HEK293T (cell line): ENCODE data around the gene CDC42SE2.

Experiments
- ARNT ChIP-seq: fragments of 450-650 bp; IDR thresholded peaks from 2 replicates; pipeline ENCODE4 v1.6.1; 2017; ENCODE audit warnings: mild to moderate bottlenecking
- BHLHE40 ChIP-seq: fragments of 450-650 bp; IDR thresholded peaks from 2 replicates; pipeline ENCODE4 v1.6.1; 2016; ENCODE audit warnings: mild to moderate bottlenecking, moderate library complexity, borderline replicate concordance
- ELF4 ChIP-seq: fragments of 450-650 bp; IDR thresholded peaks from 2 replicates; pipeline ENCODE4 v1.6.1; 2017; ENCODE audit warnings: antibody characterized with exemption
- FOXA1 ChIP-seq: fragments of 450-650 bp; IDR thresholded peaks from 2 replicates; pipeline ENCODE4 v1.6.1; 2016; ENCODE audit warnings: mild to moderate bottlenecking
- FOXK2 ChIP-seq: fragments of 450-650 bp; IDR thresholded peaks from 2 replicates; pipeline ENCODE4 v1.6.1; 2016; ENCODE audit warnings: mild to moderate bottlenecking
- FOXM1 ChIP-seq: fragments of 450-650 bp; IDR thresholded peaks from 2 replicates; pipeline ENCODE4 v1.6.1; 2017; ENCODE audit warnings: mild to moderate bottlenecking, borderline replicate concordance
- HDGF ChIP-seq: fragments of 450-650 bp; IDR thresholded peaks from 2 replicates; pipeline ENCODE4 v1.6.1; 2017; ENCODE audit warnings: antibody characterized with exemption, borderline replicate concordance
- L3MBTL2 ChIP-seq: fragments of 450-650 bp; conservative IDR thresholded peaks from 2 replicates; pipeline ENCODE4 v1.6.1; 2016; ENCODE audit warnings: mild to moderate bottlenecking
- SP1 ChIP-seq: fragments of 450-650 bp; IDR thresholded peaks from 2 replicates; pipeline ENCODE4 v1.6.1; 2017
- SUZ12 ChIP-seq: fragments of 450-650 bp; IDR thresholded peaks from 2 replicates; pipeline ENCODE4 v1.6.1; 2016; ENCODE audit warnings: mild to moderate bottlenecking
- TARDBP ChIP-seq: fragments of 450-650 bp; IDR thresholded peaks from 2 replicates; pipeline ENCODE4 v1.6.1; 2016
- ZNF384 ChIP-seq: fragments of 450-650 bp; IDR thresholded peaks from 2 replicates; pipeline ENCODE4 v1.6.1; 2016
- TF ChIP-seq, protein P1 (sequence below): fragments of 450-650 bp; IDR thresholded peaks from 2 replicates; pipeline ENCODE4 v1.6.1; 2016

DNA sequence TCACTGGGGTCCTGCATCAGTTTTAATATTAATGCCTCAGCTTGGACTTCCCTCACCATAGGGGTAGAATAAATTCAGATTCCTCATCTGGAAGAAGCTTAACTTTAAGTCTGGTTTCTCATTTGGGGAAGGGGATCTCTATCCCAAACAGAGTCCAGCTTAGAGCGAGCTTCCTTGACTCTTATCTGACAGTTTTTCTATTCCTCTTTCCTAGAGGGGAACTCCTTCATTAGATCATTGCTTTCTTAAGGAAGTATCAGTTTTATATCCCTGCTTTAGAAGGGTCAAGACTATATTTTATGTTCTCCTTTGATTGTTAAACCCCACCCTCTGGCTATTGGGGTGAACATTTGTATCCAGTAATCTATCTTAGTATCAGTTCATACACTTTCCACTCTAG lies 24.2 kb upstream of the CDC42SE2 start:
- TF ChIP-seq FOXM1 (no peak), HDGF (no peak), SUZ12 (no peak), FOXA1 (no peak), BHLHE40 (no peak), L3MBTL2 (no peak), ELF4 (no peak), TARDBP (no peak), SP1 (no peak), FOXK2 (no peak), ARNT (no peak), ZNF384 (no peak)
- TF ChIP-seq, protein P1, sequence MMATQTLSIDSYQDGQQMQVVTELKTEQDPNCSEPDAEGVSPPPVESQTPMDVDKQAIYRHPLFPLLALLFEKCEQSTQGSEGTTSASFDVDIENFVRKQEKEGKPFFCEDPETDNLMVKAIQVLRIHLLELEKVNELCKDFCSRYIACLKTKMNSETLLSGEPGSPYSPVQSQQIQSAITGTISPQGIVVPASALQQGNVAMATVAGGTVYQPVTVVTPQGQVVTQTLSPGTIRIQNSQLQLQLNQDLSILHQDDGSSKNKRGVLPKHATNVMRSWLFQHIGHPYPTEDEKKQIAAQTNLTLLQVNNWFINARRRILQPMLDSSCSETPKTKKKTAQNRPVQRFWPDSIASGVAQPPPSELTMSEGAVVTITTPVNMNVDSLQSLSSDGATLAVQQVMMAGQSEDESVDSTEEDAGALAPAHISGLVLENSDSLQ: no peak
